GM18907 (cell line): ENCODE data around the gene ACOT11.
"Not testable (repeated sequence)": the region's sequence is repeated elsewhere in the genome, so short reads cannot be mapped to it uniquely, and the experiment has no call there.

ENCODE experiments used
- ATAC-seq: cut with Tn5 transposase; IDR thresholded peaks from one replicate; pipeline ENCODE4 v1.9.1; 2021; ENCODE audit warnings: mild to moderate bottlenecking, moderate library complexity; ENCODE audit not compliant: unreplicated experiment

ACOT11 gene

DNA sequence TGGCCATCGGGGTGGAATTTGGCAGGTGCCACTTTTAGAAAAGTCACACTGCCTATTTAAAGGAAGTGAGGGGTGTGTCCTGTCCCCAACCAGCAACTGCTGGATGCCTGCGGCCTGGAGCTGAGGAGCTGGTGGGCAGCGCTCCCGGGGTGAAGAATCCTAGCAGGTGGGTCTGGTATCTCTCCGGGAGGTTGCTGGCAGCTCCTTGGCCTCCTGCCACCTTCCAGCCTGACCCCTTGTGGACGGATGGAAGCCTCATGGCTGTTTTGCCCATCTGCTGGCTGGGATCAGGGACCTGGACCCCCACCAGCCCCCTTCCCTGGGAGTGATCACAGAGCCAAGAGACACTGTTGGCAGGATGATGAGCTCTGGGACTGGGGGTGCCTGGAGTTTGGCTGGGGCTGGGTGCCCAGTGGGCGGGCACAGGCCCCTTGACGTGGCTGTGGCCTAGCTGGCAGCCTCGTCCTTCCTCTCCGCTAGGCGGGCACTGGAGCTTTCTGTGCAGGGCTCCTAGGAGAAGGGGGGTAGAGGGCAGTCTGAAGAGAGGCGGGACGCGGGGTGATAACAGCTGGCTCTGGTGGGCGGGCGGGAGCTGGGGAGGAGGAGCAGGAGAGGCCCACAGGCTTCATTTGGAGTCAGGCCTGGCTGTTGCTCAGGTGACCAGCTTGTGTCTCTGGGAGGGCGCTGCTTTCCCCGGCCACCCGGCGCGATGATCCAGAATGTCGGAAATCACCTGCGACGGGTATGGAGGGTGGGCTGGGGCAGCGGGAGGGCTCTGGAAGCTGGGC lies at the start of gene ACOT11:
ACOT11 (plus strand) TSS at position 628 of the 788 bp plus-strand sequence; CDS start at position 710, 82 bp downstream.
- ATAC-seq, result no peak

DNA sequence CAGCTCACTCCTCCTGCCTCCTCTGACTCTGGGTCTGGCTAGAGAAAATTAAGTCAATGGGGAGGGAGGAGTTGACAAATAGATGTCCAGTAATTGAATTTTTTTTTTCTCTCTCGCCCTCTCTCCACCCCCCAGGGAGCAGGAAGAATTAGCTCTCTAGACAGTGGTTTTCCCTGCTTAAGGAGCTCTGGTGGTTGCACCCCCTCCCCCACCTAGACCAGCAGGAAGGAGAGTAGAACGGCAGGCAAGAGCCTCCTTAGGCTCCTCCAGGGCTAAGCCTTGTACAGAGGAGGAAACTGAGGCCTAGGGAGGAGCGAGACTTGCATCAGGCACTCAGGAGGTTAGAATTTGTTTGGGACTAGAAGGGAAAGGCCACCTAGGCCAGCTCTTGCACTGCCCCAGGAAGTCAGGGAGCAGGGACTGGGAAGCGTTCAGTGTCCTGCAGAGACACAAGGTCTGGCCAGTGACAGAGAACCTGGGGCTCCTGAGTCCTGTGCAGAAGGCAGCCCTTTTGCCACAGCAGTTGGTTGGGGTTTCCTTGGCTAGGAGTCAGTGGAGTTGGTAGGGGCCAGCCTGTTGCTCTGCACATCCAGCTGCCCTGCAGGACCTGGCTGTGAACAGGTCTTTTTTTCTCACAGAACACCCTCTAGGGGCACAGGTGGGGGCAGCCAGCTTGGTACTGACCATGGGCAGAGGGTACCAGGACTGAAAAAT lies 49.5 kb upstream of the ACOT11 start:
- no peak for ATAC-seq

DNA sequence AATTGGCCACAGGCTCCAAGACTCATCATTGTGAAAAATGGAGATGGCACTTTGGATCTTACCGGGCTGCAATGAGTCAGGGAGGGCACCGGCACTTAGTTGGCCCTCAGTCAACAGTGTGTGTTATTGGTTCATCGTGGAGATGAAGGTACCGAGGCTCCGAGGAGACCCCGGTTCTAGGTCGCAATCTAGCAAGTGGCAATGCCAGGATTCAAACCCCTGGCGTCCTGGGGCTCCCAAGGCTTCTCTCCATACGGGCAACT lies 49.0 kb upstream of the ACOT11 start:
- ATAC-seq, result no peak

DNA sequence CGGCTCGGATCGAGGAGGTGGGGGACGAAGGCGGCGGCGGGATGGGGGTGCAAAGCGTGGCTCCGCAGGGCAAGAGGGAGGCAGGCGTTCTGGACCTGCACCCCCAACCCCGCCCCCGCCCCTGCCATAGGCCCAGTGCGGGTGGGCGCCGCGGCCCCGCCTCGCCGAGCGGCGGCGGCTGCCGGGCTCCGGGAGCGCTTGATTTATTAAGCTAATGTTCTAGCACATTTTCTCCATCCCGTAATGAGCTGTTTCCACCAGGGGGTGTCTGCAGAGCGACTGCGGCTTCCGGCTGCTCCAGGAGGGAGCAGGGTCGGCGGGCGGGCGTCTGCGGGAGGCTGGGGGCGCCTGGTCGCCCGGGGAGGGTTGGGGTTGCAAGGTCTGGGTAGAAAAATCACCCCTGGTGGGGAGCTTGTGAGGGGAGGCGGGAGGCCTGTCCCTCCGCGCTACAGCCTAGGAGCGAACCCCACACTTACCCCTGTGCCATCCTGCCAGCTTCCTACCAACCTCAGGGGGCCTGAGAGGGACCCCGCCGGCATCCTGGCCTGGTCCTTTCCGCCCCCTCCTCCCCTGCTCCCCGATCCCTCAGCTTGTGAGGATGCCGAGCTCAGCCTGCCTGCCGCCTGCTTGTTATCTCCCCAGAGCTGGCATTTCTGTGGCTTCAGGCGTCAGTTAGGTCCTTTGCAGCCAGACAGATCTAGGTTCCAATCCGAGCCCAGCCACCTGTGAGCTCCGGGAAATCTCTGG lies 48.5 kb upstream of the ACOT11 start:
- no peak for ATAC-seq

DNA sequence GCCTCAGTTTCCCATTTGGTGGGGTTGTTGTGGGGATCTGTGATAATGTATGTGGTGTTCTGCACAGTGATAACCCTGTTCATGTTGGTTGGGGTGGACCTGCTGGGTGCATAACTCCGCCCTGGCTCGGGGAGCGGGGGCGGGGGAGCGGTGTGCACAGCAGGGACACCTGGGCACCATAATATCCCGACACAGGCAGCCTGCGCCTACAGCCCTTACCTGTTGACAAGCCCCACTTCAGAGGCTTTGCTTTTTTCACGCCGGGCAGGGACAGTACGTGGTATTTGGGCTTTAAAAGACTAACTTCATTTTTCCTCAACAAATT lies 48.0 kb upstream of the ACOT11 start:
- ATAC-seq, result no peak

DNA sequence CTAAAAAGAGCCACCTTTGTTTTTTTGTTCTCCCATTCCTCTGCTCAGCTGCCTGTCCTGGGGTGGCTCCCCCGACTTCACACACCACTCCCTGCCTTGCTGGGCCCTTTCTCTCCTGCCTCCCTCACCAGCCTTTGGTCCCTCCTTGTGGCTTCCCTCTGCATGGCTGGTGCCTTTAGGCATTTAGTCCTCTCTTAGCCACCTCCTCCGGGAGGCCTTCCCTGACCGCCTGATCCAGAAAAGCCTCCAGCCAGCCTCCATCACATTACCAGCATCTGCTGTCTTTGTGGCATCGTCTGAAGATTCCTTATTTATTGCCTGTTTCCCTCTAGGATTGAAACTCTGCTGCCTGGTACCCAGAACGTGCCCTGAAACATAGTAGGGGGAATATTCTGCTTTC lies 46.2 kb upstream of the ACOT11 start:
- no peak for ATAC-seq

DNA sequence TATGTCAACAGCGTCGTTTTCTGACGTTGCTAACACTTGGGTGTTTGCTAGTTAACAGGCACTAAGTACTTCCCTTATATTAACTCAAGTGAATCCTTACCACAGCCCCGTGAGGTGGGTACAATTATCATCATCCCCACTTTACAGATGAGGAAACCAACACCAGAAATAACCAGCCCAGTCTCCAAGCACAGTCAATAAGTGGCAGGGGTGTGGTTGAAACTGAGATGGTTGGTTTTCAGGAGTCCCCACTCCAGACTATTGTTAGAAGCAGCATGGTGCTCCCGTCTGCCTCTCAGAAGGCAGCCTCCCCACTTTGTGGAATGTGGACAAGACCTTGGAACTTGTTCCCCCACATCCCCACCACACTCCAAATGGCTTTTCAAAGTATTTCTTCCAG lies 45.7 kb upstream of the ACOT11 start:
- no peak for ATAC-seq

DNA sequence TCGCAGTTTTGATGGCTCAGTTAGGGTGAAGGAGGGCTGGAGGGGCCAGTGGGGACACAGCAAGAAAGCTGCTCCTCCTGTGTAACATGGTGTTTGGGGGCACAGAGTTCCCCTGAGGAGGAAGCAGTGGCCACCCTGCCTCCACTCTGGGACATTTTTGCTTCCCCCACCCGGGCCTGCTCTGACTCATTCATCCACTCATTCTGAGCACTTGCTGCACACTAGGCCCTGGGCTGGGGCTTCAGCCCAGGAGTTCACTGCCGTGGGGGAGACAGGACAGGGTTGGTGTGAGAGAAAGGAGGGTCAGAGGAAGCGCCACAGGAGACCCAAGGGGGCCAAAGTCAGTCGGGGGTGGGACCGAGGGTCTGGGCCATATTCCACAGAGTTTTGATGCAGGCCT lies 41.4 kb upstream of the ACOT11 start:
- ATAC-seq, result no peak

DNA sequence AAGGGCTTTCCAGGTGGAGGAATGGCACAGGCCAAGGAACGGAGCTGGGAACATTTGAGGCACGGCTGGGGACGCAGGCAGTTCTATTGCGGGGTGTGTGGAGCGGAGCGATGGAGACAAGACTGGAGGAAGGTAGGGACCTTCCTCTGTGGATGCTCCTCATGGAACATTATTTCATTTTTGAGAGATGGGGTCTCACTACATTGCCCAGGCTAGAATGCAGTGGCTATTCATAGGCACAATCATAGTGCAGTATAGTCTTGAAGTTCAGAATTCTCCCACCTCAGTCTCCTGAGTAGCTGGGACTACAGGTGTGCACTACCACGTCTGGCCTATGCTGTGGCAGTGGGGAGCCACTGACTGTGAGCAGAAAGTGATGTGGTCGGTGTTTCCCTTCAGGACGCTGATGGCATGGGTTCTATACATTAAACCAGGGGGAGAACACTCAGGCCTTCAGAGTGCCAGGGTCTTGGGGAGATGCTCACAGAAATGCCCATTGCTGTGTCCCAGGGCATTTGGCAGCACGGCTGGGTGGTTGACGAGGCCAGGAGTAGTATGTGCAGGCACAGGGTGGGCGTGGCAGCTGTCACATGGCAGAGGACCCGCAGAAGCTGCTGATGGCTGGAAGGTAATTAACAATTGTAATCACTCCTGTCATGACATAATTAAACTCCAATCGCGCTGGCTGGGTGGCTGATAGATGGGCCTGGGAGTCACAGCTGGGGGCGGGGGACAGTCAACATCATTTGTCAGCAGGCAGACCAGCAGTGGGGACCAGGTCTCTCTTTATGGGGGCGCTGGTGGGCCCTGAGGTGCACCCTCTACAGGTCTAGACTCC lies 40.8 kb upstream of the ACOT11 start:
- ATAC-seq, result no peak

DNA sequence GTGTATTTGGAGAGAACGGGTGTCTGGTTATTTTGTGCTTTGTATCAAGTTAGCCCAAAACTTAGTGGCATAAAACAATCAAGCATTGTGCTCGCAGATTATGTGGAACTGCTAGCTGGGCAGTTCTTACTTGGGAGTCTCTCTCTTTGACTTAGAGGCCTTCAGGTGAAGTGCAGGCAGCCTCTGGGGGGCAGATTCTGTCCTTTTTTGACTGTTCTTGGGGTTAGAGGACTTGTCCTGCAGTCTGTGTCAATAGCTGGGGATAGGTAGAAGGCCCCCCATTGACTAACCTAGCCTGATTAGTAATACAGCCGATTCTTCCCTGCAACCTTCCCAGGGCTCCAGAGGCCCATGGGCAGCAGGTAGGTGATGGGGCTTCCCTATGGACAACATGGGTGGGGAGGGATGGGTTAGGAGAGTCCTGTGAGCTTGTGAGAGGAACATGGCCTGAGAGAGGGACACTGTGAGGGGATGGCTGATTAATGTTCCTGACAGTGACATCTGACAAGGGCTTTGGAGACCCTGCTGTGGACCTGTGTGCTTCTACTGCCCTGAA lies 37.2 kb upstream of the ACOT11 start:
- ATAC-seq, result no peak

DNA sequence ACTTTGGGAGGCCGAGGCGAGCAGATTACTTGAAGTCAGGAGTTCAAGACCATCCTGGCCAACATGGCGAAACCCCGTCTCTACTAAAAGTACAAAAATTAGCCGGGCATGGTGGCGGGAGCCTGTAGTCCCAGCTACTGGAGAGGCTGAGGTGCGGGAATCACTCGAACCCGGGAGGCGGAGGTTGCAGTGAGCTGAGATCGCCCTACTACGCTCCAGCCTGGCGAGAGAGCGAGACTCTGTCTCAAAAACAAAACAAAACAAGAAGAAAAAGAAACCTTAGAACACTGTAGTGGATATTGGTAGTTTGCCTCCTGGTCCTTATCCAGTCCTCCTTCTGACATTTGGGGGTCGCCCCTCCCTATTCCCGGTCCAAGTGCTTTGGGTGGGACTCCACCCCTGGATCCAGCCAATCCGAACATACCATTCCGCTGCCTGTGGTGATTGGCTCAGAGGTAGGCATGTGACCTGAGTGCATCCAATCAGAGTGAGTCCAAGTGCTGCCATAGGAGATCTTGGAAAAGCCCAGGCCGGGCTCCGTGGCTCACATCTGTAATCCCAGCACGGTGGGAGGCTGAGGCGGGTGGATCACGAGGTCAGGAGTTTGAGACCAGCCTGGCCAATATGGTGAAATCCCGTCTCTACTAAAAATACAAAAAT lies 34.0 kb upstream of the ACOT11 start:
- not testable (repeated sequence) for ATAC-seq

DNA sequence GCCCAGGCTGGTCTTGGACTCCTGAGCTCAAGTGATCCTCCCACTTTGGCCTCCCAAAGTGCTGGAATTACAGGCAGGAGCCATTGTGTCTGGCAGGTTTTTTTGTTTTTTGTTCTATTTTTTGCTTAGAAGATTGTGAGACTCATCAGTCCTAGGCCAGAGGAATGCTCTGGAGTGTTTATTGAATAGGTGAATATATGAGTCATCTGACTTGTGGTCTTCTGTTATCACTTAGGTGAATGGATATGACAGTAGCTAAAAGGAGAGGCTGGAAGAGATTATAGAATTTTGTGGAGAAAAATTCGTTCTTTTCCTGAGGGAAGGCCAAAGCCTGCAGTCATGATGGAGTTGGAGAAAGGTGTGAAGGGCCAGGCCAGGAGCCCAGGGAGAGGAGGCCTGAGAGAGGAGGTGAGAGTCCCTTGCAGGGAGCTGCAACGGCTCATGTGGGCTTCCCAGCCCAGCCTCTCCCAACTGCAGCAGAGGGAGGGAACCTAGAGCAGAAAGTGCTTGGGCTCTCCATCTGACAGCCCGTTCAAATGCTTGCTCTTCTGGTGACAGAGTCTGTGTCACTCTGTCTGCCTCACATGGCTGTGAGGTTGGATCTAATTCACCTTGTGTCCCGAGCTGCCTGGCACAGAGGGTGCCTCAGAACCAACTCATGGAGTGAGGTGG lies 31.6 kb upstream of the ACOT11 start:
- ATAC-seq, result no peak

DNA sequence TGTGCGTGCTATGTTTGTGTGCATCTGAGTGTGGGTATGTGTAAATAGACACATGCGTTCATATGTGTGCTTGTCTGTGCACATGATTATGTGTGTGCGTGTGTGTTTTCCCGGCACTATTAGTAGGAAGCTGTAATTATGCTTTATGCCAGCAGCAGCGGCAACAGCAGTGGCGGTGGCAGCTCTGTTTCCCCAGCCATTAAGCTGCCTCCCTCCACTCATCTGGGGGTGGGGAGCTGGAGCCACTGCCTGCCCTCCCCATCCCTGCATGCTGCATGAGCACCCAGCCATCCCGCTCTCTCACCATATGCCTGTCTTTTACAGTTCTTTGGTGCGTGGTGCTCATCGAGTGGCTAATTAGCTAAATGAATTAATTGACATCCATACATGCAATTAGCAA lies 30.5 kb upstream of the ACOT11 start:
- no peak for ATAC-seq

DNA sequence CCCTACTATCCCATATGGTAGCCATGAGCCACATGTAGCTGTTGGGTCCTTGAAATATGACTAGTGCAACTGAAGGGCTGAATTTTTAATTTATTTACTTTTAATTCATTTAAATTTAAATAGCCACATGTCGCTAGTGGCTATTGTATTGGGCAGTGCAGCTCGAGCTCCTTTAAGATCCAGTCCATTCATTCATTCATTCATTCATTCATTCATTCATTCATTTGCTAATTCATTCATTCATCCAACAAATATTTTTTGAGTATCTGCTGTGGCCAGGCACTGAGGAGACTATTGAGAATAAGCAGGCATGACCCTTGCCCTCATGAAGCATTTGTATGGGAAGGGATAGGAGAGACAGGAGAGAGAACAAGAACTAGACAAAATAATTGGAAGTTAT lies 29.5 kb upstream of the ACOT11 start:
- ATAC-seq, result no peak

DNA sequence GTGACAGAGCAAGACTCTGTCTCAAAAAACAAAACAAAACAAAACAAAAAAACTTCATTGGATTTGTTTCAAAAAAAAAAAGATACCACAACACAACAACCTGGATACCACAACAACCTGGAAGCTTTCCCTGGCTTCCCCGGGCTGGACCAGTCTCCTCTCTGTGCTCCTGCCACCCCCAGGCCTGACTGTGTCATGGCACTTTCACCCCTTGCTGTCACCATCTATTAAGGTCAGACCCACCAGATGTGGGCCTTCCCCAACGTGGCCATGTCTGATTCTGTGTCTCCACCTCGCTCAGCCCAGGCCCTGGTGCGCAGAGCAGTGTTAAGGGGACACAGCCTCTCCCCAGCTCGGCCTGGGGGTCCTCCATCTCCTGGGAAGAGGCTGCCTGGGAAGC lies 28.3 kb upstream of the ACOT11 start:
- ATAC-seq, result no peak

DNA sequence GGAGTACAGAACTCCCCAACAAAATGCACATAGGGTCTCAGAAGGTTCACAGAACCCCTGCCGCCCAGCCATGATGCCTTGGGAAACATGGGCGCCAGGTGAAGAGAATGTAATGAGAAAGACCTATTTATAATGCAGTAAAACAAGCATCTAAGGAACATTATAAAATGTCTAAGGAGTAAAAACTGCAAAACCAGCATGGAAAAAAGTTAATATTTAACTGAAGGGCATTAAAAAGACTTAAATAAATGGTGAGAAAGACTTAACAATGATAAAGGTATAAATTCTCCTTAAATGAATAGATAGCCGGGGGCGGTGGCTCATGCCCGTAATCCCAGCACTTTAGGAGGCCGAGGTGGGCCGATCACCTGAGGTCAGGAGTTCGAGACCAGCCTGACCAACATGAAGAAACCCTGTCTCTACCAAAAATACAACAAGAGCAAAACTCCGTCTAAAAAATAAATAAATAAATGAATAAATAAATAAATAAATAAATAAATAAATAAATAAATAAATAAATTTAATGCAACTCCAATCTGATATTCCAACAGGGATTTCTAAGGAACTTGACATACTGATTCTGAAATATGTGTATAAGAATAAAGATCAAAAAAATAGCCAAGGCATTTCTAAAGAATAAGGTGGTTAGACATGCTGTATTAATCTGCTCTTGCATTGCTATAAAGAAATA lies 27.3 kb upstream of the ACOT11 start:
- no peak for ATAC-seq

DNA sequence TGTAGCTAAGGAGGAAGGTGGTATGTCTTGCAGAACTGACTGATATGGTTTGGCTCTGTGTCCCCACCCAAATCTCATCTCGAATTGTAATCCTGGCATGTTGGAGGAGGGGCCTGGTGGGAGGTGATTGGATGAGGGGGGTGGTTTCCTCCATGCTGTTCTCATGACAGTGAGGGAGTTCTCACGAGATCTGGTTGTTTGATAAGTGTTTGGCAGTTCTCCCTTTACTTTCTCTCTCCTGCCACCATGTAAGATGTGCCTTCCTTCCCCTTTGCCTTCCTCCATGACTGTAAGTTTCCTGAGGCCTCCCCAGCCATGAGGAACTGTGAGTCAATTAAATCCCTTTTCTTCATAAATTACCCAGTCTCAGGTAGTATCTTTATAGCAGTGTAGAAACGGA lies 21.5 kb upstream of the ACOT11 start:
- not testable (repeated sequence) for ATAC-seq

DNA sequence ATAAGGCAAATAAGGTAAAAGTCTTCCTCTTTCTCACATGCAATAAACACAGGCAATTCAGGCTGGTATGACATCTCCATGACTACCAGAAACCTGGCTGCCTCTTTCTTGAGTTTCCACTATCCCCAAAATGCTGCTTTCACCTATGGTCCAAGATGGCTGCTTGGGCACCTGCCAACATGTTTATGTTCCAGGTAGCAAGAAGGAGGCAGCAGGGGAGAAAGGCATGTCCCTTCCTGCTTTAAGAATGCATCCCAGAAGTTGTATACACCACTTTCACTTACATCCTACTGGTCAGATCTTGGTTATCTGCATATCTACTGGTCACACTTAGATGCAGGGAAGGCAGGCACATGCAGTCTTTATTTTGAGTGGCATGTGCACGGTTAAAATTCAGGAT lies 19.4 kb upstream of the ACOT11 start:
- no peak for ATAC-seq

DNA sequence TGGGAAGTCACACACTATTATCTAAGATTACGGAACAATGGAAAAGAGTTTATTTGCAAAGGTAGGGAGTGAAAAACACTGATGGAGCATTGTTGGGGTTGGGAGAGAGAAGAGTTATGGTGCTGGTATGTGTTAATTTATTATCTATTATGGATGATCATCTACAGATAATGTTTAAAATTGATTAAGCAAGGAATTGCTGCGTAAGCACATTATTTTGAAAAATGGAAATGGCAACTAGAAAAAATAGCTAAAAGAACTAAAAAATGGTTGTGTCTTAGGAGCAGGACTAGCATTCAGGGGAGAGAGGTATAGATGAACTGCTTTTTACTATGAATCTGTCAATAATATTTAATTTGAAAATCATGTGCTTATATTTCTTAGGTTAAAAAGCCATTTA lies 16.0 kb upstream of the ACOT11 start:
- no peak for ATAC-seq
